H1 (cell line): ENCODE data around the gene ERMARD. TPM values are rescaled to one million over a fixed set of nuclear protein-coding genes. Genes with fewer than 3 reads are reported as not detected.

Experiments
- KDM5A ChIP-seq: fragments of 200-600 bp; IDR thresholded peaks from 2 replicates; pipeline ENCODE4 v1.7.1; 2012; ENCODE audit warnings: mild to moderate bottlenecking, low read length, inconsistent platforms, mixed read lengths
- polyA plus RNA-seq, 7 experiments: library from polyadenylated mRNA; depleted of rRNA in 3 of 7; stranded (reverse) in 5 of 7; unstranded in 2 of 7; fragments of >200 nt in 5 of 7; fragments of 200-250 nt in 2 of 7; gene quantifications; 1 replicate in 5 of 7; 2 replicates in 1 of 7; 4 replicates in 1 of 7; pipeline versions ENCODE4 v1.2.1 to v1.2.3, GENCODE V29; 2011 to 2013; ENCODE audit warnings: missing spikeins in 2 of 7, mixed read lengths in 2 of 7
- total RNA-seq: library from RNA; stranded (reverse); fragmentation: NEBNext Ultra II Directional; extraction: Animal tissue kit (Norgen Biotek cat#: 25700); gene quantifications from 2 replicates; pipeline ENCODE4 v1.2.1, GENCODE V29; 2021
- TF ChIP-seq, protein P1 (sequence below): fragments of 300-600 bp; sonication (generic); IDR thresholded peaks from 2 replicates; pipeline ENCODE4 v1.7.1; 2012; ENCODE audit warnings: low read length, moderate library complexity, mild to moderate bottlenecking, inconsistent platforms; ENCODE audit not compliant: insufficient replicate concordance

Gene ERMARD
- total and polyA plus RNA-seq, 2 of the 8 experiments (the other 6 are each of a cell fraction or from before 2014, with no cell fraction given): 12.2 to 25.6 TPM

DNA sequence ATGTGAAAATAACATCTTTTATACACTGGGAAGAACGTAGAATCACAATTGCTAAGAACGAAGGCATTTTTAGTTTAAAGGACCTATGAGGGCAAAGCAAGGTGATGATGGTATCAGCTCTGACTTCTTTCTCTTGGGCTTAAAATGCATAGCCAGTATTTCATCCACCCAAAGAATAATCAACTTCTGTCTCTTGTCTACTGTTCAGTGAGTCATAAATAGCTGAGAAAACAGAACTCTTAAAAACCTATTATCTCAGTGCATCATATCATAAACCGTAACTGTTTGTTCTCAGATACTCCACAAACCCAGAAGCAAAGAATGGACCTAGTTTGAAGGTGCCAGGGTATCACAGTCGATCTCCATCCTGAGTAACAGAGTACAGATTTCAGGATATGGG is 32.3 kb upstream of the ERMARD start (continued):
- TF ChIP-seq, protein P1, sequence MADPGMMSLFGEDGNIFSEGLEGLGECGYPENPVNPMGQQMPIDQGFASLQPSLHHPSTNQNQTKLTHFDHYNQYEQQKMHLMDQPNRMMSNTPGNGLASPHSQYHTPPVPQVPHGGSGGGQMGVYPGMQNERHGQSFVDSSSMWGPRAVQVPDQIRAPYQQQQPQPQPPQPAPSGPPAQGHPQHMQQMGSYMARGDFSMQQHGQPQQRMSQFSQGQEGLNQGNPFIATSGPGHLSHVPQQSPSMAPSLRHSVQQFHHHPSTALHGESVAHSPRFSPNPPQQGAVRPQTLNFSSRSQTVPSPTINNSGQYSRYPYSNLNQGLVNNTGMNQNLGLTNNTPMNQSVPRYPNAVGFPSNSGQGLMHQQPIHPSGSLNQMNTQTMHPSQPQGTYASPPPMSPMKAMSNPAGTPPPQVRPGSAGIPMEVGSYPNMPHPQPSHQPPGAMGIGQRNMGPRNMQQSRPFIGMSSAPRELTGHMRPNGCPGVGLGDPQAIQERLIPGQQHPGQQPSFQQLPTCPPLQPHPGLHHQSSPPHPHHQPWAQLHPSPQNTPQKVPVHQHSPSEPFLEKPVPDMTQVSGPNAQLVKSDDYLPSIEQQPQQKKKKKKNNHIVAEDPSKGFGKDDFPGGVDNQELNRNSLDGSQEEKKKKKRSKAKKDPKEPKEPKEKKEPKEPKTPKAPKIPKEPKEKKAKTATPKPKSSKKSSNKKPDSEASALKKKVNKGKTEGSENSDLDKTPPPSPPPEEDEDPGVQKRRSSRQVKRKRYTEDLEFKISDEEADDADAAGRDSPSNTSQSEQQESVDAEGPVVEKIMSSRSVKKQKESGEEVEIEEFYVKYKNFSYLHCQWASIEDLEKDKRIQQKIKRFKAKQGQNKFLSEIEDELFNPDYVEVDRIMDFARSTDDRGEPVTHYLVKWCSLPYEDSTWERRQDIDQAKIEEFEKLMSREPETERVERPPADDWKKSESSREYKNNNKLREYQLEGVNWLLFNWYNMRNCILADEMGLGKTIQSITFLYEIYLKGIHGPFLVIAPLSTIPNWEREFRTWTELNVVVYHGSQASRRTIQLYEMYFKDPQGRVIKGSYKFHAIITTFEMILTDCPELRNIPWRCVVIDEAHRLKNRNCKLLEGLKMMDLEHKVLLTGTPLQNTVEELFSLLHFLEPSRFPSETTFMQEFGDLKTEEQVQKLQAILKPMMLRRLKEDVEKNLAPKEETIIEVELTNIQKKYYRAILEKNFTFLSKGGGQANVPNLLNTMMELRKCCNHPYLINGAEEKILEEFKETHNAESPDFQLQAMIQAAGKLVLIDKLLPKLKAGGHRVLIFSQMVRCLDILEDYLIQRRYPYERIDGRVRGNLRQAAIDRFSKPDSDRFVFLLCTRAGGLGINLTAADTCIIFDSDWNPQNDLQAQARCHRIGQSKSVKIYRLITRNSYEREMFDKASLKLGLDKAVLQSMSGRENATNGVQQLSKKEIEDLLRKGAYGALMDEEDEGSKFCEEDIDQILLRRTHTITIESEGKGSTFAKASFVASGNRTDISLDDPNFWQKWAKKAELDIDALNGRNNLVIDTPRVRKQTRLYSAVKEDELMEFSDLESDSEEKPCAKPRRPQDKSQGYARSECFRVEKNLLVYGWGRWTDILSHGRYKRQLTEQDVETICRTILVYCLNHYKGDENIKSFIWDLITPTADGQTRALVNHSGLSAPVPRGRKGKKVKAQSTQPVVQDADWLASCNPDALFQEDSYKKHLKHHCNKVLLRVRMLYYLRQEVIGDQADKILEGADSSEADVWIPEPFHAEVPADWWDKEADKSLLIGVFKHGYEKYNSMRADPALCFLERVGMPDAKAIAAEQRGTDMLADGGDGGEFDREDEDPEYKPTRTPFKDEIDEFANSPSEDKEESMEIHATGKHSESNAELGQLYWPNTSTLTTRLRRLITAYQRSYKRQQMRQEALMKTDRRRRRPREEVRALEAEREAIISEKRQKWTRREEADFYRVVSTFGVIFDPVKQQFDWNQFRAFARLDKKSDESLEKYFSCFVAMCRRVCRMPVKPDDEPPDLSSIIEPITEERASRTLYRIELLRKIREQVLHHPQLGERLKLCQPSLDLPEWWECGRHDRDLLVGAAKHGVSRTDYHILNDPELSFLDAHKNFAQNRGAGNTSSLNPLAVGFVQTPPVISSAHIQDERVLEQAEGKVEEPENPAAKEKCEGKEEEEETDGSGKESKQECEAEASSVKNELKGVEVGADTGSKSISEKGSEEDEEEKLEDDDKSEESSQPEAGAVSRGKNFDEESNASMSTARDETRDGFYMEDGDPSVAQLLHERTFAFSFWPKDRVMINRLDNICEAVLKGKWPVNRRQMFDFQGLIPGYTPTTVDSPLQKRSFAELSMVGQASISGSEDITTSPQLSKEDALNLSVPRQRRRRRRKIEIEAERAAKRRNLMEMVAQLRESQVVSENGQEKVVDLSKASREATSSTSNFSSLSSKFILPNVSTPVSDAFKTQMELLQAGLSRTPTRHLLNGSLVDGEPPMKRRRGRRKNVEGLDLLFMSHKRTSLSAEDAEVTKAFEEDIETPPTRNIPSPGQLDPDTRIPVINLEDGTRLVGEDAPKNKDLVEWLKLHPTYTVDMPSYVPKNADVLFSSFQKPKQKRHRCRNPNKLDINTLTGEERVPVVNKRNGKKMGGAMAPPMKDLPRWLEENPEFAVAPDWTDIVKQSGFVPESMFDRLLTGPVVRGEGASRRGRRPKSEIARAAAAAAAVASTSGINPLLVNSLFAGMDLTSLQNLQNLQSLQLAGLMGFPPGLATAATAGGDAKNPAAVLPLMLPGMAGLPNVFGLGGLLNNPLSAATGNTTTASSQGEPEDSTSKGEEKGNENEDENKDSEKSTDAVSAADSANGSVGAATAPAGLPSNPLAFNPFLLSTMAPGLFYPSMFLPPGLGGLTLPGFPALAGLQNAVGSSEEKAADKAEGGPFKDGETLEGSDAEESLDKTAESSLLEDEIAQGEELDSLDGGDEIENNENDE: no peak
- no peak for TF ChIP-seq KDM5A
- TF ChIP-seq, all 59 proteins: peak for 0
